GM23248 (cell line): ENCODE data around the gene EFNA1.

ENCODE experiments used
- EZH2 ChIP-seq: fragments of 200-600 bp; sonication (generic); IDR thresholded peaks from 2 replicates; pipeline ENCODE4 v1.6.1; 2018; ENCODE audit warnings: antibody characterized with exemption, mild to moderate bottlenecking; ENCODE audit not compliant: insufficient read depth, poor library complexity, severe bottlenecking
- EZH2phosphoT487 ChIP-seq: fragments of 200-600 bp; sonication (generic); IDR thresholded peaks from 2 replicates; pipeline ENCODE4 v1.6.1; 2018; ENCODE audit warnings: antibody characterized with exemption, moderate library complexity, mild to moderate bottlenecking, low read depth; ENCODE audit not compliant: insufficient read depth

DNA sequence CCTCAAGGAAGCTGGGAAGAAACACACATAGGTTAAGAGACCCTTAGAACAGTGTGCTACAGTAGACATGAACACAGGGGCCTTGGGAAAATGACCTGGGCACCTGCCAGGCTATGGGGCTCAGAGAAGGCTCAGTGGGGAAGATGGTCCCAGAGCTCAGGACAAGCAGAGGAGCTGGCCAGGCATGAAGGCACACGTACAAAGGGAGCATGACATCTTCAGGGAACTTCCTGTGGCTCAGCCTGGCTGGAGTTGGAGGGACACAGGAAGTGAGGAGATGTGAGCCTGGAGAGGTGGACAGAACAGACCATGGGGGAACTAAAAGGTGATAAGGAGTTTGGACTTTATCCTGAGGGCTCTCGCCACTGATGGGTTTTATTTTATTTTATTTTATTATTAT is 4.2 kb downstream of the EFNA1 start:
- no peak for TF ChIP-seq EZH2
- no peak for TF ChIP-seq EZH2phosphoT487
